DND-41 (cell line): Measurements from ENCODE around the gene MPP2.

Experiments
- CTCF ChIP-seq: IDR thresholded peaks from 2 replicates; pipeline ENCODE4 v1.5.1; 2012; ENCODE audit warnings: borderline replicate concordance, low read length, moderate library complexity, mild to moderate bottlenecking; ENCODE audit not compliant: poor library complexity, severe bottlenecking; ENCODE audit errors: extremely low read depth
- EZH2 ChIP-seq: IDR thresholded peaks from 3 replicates; pipeline ENCODE4 v1.6.1; 2012; ENCODE audit warnings: borderline replicate concordance, low read depth, mild to moderate bottlenecking, moderate library complexity, low read length, inconsistent platforms; ENCODE audit not compliant: severe bottlenecking

DNA sequence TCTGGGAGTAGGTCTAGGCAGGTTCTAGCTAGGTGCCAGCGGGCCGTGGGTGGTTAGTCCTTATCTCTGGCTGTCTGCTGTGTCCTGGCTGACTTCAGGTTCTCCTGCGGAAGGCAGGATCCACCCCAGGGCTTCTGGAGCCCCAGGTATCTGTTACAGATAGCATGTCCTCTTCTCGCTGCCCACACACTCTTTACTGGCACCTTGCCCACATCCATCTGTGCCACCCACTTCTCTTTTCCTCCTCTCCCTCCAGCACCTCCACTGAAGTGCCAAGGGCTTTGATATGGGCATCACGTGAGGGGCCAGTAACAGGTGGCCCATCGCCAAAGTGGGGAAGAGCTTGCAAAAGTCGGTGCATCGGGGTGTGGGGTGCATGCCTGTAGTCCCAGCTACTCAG lies 4.6 kb upstream of the MPP2 start:
- TF ChIP-seq CTCF: no peak
- no peak for TF ChIP-seq EZH2
